Adrenal gland (tissue), 12 donors: ENCODE results near the gene COL15A1. TPM values are rescaled to one million over a fixed set of nuclear protein-coding genes. Genes with fewer than 3 reads are reported as not detected.

Source experiments
- DNase-seq, 7 donors: peaks; one replicate each; pipeline ENCODE4 v3.0.0-alpha.2; 2019 to 2020
- H3K27ac ChIP-seq, 5 donors: fragments of 200-600 bp; sonication (generic) in 4 of 5; 1 replicate in 3 of 5; 2 replicates in 2 of 5; pipeline versions ENCODE4 v1.5.1 to v1.8.0; 2016 to 2020; ENCODE audit warnings: mild to moderate bottlenecking in 1 of 5
- H3K27me3 ChIP-seq: fragments of 200-600 bp; 2 replicates; pipeline ENCODE4 v1.8.0; 2021
- H3K36me3 ChIP-seq, 2 donors: fragments of 200-600 bp; replicated peaks in 1 of 2; 1 replicate in 1 of 2; 2 replicates in 1 of 2; pipeline versions ENCODE4 v1.5.1 to v1.8.0; 2018 to 2022
- H3K4me1 ChIP-seq, 2 donors: fragments of 200-600 bp; replicated peaks in 1 of 2; 1 replicate in 1 of 2; 2 replicates in 1 of 2; pipeline versions ENCODE4 v1.5.1 to v1.8.0; 2018 to 2021
- H3K4me3 ChIP-seq, 4 donors: fragments of 200-600 bp; sonication (generic) in 3 of 4; one replicate each; pipeline ENCODE4 v1.5.1; 2016 to 2018
- H3K9me3 ChIP-seq, 3 donors: fragments of 200-600 bp; sonication (generic) in 1 of 3; replicated peaks in 1 of 3; 1 replicate in 2 of 3; 2 replicates in 1 of 3; pipeline versions ENCODE4 v1.5.1 to v1.8.0; 2016 to 2021
- POLR2A ChIP-seq, 2 donors: fragments of 450-650 bp; IDR thresholded peaks; one replicate each; pipeline ENCODE4 v1.6.1; 2017; ENCODE audit warnings: antibody characterized with exemption in 2 of 2, mild to moderate bottlenecking in 2 of 2, moderate library complexity in 1 of 2
- WGBS, 4 donors: extraction: QIAGEN DNeasy Blood & Tissue Kit in 2 of 4; methylation state at CpG; one replicate each; pipeline versions ENCODE4 v1.1.5 to v1.1.7; 2013 to 2017; 5-methylcytosine and 5-hydroxymethylcytosine counted together
- intact Hi-C, 2 donors: fragments of 100-400 bp; cut with DNase I; formaldehyde crosslinking; loops; one replicate each; pipeline versions ENCODE4 v1.14.1 to v1.15.0; 2022 to 2023
- polyA plus RNA-seq, 3 donors: library from polyadenylated mRNA; stranded (reverse); fragments of 200-250 nt in 2 of 3; fragments of 350-450 nt in 1 of 3; fragmentation: Illumina TruSeq in 1 of 3; extraction: RNeasy Lipid Tissue Mini Kit (QIAGEN cat#74804) in 1 of 3; gene quantifications; one replicate each; pipeline ENCODE4 v1.2.3, GENCODE V29; 2013 to 2014
- total RNA-seq, 9 donors: library from RNA; depleted of rRNA in 4 of 9; stranded (reverse); fragments of >200 nt in 4 of 9; fragments of 120-200 nt in 1 of 9; fragmentation: NEBNext Ultra II Directional in 1 of 9; extraction: Animal tissue kit (Norgen Biotek cat#: 25700) in 1 of 9; gene quantifications; one replicate each; pipeline versions ENCODE4 v1.1.0 to v1.2.4, GENCODE V29; 2013 to 2023
- TF ChIP-seq, protein P1 (sequence below), 6 experiments: fragments of 450-650 bp in 4 of 6; fragments of 200-600 bp in 2 of 6; sonication (generic) in 1 of 6; IDR thresholded peaks; 1 replicate in 5 of 6; 2 replicates in 1 of 6; pipeline versions ENCODE4 v1.5.1 to v1.8.0; 2016 to 2021; ENCODE audit warnings: antibody characterized with exemption in 6 of 6, mild to moderate bottlenecking in 2 of 6, moderate library complexity in 1 of 6
- donor health status: healthy with polysubstance abuse.
- donor health status: Bipolar disorder and iron deficiency.
- donor health status: DM: yes; HTN: yes; CAD: no.
- donor health status: DM: no; HTN: no; CAD: no.
- donor health status: DM: no; HTN: no; CAD: no.
- donor health status: DM: yes; HTN: yes; CAD: no.

The COL15A1 gene
- total and polyA plus RNA-seq, 12 donors = 34.8 to 320 (median 101) TPM

DNA sequence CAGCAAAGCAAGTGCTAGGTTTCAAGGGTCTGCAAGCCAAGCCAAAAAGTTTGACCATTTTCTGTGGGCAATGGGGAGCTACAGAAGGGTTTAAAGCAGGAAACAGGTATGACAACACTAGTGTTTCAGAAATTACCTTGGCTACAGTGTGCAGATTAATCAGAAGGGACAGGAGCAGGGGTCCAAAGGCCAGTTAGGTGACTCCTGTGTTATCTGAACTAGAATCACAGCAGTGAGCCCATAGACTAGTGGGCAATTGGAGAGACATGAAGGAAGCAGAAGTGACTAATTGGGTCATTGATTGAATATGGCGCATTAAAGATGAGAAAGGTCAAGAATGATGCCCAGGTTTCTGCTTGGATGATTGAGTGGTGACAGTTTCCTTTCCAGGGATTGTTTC lies 119.8 kb downstream of the COL15A1 start:
- Histone ChIP-seq H3K36me3 (peaks cover 0 to 57% of the 10 kb centered on the region in 2 donors), H3K27me3 (no peaks in the 10 kb centered on the region), H3K27ac (no peak overlapping the region), H3K9me3 (no peaks in the 10 kb centered on the region), H3K4me1 (peaks cover 0 to 21% of the 10 kb centered on the region in 2 donors), H3K4me3 (no peak overlapping the region)
- DNase-seq = no peak
- TF ChIP-seq, protein P1, sequence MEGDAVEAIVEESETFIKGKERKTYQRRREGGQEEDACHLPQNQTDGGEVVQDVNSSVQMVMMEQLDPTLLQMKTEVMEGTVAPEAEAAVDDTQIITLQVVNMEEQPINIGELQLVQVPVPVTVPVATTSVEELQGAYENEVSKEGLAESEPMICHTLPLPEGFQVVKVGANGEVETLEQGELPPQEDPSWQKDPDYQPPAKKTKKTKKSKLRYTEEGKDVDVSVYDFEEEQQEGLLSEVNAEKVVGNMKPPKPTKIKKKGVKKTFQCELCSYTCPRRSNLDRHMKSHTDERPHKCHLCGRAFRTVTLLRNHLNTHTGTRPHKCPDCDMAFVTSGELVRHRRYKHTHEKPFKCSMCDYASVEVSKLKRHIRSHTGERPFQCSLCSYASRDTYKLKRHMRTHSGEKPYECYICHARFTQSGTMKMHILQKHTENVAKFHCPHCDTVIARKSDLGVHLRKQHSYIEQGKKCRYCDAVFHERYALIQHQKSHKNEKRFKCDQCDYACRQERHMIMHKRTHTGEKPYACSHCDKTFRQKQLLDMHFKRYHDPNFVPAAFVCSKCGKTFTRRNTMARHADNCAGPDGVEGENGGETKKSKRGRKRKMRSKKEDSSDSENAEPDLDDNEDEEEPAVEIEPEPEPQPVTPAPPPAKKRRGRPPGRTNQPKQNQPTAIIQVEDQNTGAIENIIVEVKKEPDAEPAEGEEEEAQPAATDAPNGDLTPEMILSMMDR (IDR thresholded peaks at IDR 0.05) = no peak
- TF ChIP-seq POLR2A (IDR thresholded peaks at IDR 0.05) = no peak
- WGBS, 4 donors = 80 to 100% (median 96%) methylated on average over 1 of the region's 1 CpG
- intact Hi-C loops = no loop called here

DNA sequence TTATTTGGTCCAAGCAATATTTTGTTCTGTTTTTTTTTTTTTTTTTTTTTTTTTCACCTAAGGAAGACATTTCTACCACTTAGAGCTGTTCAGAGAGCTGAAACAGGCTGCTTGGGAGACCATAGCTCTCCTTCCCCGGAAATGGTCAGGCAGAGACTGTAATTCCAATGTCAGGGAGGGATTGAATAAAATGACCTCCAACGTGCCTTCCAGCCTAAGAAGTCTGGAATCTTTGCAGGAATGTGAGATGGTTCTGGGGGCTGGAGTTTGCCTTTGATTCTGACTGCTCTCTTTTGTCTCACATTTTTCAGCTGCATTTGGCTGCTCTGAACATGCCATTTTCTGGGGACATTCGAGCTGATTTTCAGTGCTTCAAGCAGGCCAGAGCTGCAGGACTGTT lies 122.9 kb downstream of the COL15A1 start:
- Histone ChIP-seq H3K36me3 (peaks cover 0 to 70% of the 10 kb centered on the region in 2 donors), H3K27me3 (no peaks in the 10 kb centered on the region), H3K27ac (no peak overlapping the region), H3K9me3 (no peaks in the 10 kb centered on the region), H3K4me1 (peaks cover 0 to 3% of the 10 kb centered on the region in 2 donors), H3K4me3 (no peak overlapping the region)
- TF ChIP-seq POLR2A (IDR thresholded peaks at IDR 0.05) = no peak
- TF ChIP-seq, protein P1 (IDR thresholded peaks at IDR 0.05) = no peak
- 76 to 90% (median 80%) methylated on average over 3 of the region's 3 CpGs for WGBS, 4 donors
- intact Hi-C loops = no loop called here
- DNase-seq = no peak

DNA sequence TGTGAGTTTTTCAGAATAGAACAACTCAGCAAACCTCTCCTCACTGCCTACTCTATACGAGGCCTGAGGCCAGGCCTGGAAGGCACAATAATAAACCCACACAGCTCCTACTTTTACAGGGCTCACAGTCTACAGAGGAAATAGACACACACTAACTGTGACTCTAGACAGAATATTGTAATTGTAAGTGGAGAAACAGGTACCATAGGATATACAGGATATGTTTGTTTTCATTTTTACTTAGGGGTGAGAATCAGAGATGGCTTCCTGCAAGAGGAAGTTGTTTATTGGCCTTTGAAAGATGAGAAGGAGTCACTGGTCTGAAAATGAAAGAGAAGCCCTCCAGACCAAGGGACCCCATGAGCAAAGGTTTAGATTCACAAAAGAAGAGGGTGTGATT lies 125.4 kb downstream of the COL15A1 start:
- H3K27ac ChIP-seq = no peak overlapping the region
- H3K27me3 ChIP-seq = no peaks in the 10 kb centered on the region
- no peak for TF ChIP-seq POLR2A (IDR thresholded peaks at IDR 0.05)
- TF ChIP-seq, protein P1 (IDR thresholded peaks at IDR 0.05) = no peak
- no peaks in the 10 kb centered on the region for H3K9me3 ChIP-seq
- DNase-seq = no peak
- H3K4me3 ChIP-seq = no peak overlapping the region
- intact Hi-C loops = no loop called here
- peaks cover 0 to 47% of the 10 kb centered on the region in 2 donors for H3K36me3 ChIP-seq
- peaks cover 0 to 6% of the 10 kb centered on the region in 2 donors for H3K4me1 ChIP-seq
- WGBS, 4 donors = 83 to 91% (median 88%) methylated on average over 1 of the region's 1 CpG

DNA sequence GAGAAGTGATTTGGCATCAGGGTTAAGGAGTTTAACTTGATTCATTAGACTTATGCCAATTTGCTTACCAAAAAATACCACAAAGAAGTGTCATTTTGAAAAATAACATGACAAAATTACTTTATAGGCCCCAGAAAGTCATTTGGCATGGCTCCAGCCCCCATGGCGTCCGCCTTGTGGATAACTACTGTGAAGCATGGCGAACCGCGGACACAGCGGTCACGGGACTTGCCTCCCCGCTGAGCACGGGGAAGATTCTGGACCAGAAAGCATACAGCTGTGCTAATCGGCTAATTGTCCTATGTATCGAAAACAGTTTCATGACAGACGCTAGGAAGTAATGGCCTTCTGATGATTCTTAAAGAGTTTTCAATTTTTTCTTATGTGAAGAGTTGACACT lies 125.8 kb downstream of the COL15A1 start:
- WGBS, 4 donors = 95 to 97% (median 96%) methylated on average over 12 of the region's 12 CpGs
- no peak for DNase-seq
- Histone ChIP-seq H3K9me3 (no peaks in the 10 kb centered on the region), H3K4me3 (no peak overlapping the region), H3K36me3 (peaks cover 0 to 42% of the 10 kb centered on the region in 2 donors), H3K27me3 (no peaks in the 10 kb centered on the region), H3K4me1 (peaks cover 0 to 6% of the 10 kb centered on the region in 2 donors), H3K27ac (no peak overlapping the region)
- no peak for TF ChIP-seq POLR2A (IDR thresholded peaks at IDR 0.05)
- TF ChIP-seq, protein P1 (IDR thresholded peaks at IDR 0.05) = no peak
- intact Hi-C loops = no loop called here
